Measurements from ENCODE around the gene ZNF280D. TPM values are rescaled to one million over a fixed set of nuclear protein-coding genes. Genes with fewer than 3 reads are reported as not detected.
"Not testable (repeated sequence)": the region's sequence is repeated elsewhere in the genome, so short reads cannot be mapped to it uniquely, and the experiment has no call there.

Gene ZNF280D, protein sequence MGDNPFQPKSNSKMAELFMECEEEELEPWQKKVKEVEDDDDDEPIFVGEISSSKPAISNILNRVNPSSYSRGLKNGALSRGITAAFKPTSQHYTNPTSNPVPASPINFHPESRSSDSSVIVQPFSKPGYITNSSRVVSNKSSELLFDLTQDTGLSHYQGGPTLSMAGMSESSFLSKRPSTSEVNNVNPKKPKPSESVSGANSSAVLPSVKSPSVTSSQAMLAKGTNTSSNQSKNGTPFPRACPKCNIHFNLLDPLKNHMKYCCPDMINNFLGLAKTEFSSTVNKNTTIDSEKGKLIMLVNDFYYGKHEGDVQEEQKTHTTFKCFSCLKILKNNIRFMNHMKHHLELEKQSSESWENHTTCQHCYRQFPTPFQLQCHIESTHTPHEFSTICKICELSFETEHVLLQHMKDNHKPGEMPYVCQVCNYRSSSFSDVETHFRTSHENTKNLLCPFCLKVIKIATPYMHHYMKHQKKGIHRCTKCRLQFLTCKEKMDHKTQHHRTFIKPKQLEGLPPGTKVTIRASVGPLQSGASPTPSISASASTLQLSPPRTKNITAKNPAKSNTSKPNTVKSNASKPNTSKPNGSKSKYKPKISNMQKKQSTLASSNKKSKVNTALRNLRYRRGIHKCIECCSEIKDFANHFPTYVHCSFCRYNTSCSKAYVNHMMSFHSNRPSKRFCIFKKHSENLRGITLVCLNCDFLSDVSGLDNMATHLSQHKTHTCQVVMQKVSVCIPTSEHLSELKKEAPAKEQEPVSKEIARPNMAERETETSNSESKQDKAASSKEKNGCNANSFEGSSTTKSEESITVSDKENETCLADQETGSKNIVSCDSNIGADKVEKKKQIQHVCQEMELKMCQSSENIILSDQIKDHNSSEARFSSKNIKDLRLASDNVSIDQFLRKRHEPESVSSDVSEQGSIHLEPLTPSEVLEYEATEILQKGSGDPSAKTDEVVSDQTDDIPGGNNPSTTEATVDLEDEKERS
- polyA plus RNA-seq (ENCODE audit: insufficient read length in 10 of 10): 10 to 100 TPM; 27.3 to 56.3 (median 37.6) TPM
- long read RNA-seq, donor 1, transcript ZNF280D-204 (6 exons, 3,666 nt): major isoform, 5 of 6 reads
- long read RNA-seq, donor 1, partial matches to known transcripts: 0 of 6 reads
- long read RNA-seq, donor 1, other reads (novel, unspliced or antisense): 0 of 6 reads
- long read RNA-seq, donor 2, full-length matches to known transcripts: 8 of 8 reads
- long read RNA-seq, donor 2, partial matches to known transcripts: 0 of 8 reads
- long read RNA-seq, donor 2, other reads (novel, unspliced or antisense): 0 of 8 reads
- long read RNA-seq, donor 3: 0 reads
- long read RNA-seq, donor 4: 0 reads
- long read RNA-seq, donor 5, partial matches to known transcripts: 0 of 5 reads
- long read RNA-seq, donor 5, other reads (novel, unspliced or antisense): 0 of 5 reads
- long read RNA-seq, donor 6, partial matches to known transcripts: 7 of 8 reads
- long read RNA-seq, donor 6, other reads (novel, unspliced or antisense): 0 of 8 reads
- long read RNA-seq, donor 7, partial matches to known transcripts: 0 of 2 reads
- long read RNA-seq, donor 7, other reads (novel, unspliced or antisense): 0 of 2 reads
- long read RNA-seq, donor 8, partial matches to known transcripts: 5 of 9 reads
- long read RNA-seq, donor 8, other reads (novel, unspliced or antisense): 0 of 9 reads
- long read RNA-seq, donor 9, partial matches to known transcripts: 0 of 1 reads
- long read RNA-seq, donor 9, other reads (novel, unspliced or antisense): 0 of 1 reads

DNA sequence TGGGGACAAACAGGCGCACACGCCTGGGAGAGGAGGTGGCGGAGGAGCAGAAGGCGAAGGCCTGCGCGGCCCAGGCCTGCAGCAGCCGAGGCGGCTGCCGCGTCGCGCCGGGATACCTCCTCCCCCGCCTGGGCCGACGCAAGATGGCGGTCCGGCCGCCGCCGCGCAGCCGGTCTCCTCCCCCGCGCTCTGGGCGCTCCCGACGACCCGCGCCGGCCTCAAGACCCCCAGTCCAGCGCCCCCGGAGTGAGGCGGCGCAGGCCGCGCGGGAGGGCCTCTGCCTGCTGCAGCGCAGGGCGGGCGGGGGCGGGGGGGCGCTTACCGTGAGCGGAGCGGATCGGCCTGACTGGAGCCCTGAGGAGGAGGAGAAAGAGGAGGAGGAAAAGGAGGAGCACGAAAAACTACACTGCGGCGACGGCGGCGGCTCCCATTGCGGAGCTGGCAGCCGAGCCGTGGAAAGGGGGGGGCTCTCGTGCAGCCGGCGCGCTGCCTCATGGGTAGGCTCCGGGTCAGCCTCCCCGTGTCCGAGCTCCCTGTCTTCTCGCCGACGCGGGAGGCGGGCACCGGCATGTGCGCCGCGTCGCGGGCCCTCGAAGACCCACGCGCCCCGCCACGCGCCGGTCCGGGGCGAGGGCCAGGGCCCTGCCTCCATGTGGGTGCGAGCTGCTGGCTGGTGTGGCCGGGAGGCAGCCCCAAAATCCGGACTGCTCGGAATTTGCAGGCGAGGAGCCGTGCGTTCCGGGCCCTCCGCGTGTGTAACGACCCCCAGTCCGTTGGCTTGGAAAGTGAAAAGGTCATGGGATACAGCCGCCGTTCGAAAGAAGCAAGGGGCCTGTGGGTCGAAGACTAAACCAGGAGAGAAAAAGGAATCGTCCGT, at the start of gene ZNF280D:
ZNF280D (minus strand) TSS at position 374 of the 877 bp plus-strand sequence. CDS start 26,400 bp downstream, outside the sequence.
- peak; percentile 91 to 97 (median 93) for DNase-seq

DNA sequence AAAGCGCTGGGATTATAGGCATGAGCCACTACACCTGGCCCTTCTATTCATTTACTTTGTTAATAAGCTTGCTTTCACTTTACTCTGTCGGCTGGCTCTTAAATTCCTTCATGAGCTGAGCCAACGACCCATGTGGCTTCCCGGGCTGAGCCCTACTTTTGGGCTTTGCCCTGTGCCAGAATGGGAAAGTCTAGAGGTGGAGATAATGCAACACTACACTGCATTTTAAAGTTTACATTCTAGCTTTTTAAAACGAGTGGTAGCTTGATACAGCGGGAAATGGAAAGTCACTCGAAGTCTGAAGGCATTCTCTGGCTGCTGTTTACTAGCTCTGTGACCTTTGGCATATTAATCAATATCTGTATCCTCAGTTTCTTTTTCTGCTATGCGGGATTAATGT, 49.0 kb upstream of the ZNF280D start:
- DNase-seq: no peak

DNA sequence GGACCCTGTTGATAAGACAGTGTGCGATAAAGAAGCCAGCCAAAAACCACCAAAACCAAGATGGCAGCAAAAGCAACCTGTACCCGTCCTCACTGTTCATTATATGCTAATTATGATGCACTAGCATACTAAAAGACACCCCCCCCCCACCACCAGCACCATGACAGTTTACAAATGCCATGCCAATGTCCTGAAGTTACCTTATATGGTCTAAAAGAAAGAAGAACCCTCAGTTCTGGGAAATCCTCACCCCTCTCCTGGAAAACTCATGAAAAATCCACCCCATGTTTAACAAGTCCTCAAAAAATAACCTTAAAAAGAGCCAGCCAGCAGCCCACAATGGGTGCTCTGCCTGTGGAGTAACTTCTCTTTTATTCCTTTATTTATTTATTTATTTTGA, 48.4 kb upstream of the ZNF280D start:
- DNase-seq: no peak

DNA sequence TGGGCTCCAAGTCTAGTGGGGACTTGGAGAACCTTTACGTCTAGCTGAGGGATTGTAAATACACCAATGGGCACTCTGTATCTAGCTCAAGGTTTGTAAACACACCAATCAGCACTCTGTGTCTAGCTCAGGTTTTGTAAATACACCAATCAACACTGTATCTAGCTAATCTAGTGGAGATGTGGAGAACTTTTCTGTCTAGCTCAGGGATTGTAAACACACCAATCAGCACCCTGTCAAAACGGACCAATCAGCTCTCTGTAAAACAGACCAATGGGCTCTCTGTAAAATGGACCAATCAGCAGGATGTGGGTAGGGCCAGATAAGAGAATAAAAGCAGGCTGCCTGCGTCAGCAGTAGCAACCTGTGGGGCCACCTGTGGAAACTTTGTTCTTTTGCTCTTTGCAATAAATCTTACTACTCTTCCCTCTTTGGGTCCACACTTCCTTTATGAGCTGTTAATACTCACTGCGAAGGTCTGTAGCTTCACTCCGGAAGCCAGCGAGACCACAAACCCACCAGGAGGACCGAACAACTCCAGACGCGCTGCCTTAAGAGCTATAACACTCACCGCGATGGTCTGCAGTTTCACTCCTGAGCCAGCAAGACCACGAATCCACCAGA, 46.9 kb upstream of the ZNF280D start:
- DNase-seq: not testable (repeated sequence)

DNA sequence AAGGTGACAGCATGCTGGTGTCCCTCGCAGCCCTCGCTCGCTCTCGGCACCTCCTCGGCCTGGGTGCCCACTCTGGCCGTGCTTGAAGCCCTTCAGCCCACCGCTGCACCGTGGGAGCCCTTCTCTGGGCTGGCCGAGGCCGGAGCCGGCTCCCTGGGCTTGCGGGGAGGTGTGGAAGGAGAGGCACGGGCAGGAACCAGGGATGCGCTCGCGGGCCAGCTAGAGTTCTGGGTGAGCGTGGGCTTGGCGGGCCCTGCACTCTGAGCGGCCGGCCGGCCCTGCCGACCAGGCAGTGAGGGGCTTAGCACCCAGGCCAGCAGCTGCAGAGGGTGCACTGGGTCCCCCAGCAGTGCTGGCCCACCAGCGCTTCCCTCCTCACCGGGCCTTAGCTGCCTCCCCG, 46.1 kb upstream of the ZNF280D start:
- not testable (repeated sequence) for DNase-seq

DNA sequence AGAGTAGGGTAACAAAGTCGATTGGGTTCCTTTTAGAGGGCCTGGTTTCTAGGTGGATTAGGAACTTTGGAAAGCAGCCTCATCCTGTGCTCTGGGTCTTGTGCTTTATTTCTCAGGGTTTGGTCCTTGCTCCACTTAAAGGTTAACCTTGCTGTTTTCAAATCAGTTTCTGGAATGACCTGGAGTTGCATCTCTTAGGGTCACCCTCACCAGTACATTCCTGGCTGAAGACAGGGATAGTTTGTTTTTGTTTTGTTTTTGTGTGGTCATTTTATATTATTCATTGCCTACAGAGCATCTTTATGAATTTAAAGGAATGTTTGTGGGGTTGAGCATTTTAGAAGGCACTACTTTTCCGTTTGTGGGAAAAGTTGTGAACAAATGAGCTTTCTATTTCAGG, 45.5 kb upstream of the ZNF280D start:
- DNase-seq: no peak

DNA sequence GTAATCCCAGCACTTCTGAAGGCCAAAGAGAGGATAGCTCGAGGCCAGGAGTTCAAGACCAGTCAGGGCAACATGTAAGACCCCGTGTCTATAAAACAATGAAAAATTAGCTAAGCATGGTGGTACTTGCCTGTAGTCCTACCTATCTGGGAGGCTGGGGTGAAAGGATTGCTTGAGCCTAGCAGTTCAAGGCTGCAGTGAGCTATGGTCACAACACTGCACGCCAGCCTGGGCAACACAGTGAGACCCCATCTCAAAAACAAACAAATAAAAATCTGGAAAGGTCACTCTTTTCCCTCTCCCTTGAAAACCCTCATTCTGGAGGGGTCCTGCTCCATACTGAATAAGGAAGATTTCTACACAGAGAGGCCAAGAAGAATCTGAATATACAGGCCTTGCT, 43.5 kb upstream of the ZNF280D start:
- DNase-seq: no peak

DNA sequence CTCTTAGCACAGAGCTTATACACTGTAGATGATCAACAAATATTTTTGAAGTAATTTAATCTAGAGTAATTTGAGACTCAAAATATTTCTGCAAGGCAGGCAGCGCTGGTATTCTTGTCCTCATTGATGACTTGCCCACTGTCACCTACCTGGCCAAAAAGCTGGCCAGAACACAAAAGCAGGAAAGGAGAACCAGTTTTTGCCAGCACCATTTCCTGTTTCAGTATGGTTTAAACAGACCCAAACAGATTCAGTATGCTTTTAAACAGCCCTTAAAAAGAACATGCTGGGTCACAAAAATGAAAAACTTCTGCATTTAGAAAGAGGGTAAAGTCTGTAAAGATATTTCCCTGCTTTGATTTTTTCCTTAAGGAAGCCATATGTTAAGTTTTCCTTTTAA, 42.3 kb upstream of the ZNF280D start:
- DNase-seq: no peak

DNA sequence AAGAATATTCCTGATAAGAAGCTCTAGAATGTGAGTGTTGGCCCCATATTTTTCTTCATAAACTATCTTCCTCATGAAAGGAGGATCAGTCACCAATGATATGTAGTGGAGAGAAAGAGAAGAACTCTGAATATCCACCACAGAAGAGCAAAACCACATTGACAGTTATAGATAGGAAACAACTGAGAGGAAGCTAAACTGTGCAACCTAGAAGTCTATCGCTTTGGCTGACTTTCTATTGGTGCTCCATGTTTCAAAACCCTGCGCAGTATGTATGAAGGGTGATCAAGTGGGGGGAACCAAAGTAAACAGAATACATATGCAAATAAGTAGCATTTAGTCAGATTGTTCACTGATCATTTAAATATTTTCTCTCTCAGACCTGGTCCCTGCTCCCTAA, 41.0 kb upstream of the ZNF280D start:
- DNase-seq: no peak

DNA sequence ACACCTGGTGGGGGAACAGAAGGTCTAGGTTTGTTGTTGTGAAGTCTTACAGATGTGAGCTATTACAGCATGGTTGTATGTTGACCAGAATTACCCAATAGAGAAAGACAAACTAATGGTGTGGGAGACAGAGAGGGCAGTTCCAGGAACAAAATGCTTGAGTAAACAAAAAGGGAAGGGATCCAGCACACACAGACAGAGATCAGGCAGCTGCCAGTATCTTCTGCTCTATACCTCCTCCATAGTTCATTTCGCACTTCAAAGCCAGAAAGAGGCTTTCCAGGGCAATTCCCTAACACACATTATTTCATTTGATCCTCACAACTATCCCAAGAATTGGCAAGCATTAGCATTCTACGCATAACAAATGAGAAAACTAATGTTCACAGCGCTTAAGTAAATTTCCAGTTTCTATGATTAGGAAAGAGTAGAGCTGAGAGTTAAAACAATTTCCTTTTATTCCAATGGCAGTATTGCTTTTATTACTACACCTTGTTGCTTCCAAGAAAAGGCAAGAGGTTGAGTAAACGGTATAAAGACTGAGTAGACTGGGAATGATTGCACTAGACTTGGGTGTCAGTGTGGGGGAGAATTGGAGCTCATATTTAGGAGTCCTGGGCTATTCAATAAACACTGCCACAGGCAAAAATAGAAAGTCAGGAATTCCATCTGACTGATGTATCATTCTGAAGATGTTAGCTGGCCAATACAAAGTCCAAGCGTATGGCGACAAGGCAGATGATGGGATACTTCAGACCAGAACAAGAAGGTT, 39.7 kb upstream of the ZNF280D start:
- peak; percentile 29 to 77 (median 51) for DNase-seq

DNA sequence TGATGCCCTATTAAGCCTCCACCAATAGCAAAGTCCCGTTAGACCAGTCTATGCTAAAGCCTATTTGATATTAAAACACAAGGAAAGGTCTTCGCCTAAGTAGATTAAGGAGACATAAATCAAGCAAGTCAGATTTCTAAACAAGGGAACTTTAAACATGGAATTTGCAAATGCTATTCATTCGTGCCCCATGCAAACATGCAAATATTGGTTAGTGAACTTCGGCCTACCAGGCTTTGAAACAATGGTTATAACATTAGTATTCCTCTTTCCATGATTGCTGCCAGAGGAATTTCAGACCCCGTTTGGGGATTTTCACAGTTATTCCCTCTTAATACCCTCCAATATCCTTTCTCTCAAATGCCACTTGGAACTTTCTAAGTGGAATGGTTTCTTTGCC, 36.9 kb upstream of the ZNF280D start:
- no peak for DNase-seq

DNA sequence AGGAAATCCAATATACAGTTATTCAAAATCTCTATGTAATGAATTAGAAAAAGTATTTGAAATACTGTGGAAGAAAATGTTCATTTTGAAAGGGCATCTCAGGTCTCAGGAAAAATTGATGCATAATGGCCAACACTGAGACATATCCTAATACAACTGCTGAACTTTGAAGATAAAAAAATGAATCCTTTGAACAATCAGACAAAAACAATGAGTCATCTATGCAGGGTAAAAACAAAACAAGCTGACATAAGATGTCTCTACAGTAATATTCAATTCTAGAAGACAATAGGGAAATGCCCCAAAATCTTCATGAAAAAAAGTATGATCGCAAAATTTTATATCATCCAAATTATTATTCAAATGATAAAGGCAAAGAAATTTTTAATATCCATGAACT, 34.0 kb upstream of the ZNF280D start:
- DNase-seq: no peak

DNA sequence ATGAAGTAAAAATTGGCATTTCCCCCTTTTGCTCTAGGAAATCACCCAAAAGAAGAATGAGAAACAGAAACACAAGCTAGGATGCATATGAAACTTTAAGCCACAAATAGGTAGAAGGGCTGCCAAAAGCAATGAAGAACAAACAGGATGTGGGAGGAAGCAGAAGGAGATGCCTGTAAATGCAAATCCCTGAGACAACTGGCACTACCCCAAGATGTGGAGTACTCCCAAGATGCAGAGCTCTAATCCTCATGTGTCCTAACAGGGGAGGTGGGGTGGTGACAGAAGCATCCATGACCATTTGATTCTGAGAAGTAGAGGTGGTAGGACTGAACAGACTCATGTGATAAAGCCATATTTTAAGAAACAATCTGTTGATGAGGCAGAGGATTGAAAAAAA, 31.9 kb upstream of the ZNF280D start:
- DNase-seq: peak; percentile 58 to 82 (median 68)

DNA sequence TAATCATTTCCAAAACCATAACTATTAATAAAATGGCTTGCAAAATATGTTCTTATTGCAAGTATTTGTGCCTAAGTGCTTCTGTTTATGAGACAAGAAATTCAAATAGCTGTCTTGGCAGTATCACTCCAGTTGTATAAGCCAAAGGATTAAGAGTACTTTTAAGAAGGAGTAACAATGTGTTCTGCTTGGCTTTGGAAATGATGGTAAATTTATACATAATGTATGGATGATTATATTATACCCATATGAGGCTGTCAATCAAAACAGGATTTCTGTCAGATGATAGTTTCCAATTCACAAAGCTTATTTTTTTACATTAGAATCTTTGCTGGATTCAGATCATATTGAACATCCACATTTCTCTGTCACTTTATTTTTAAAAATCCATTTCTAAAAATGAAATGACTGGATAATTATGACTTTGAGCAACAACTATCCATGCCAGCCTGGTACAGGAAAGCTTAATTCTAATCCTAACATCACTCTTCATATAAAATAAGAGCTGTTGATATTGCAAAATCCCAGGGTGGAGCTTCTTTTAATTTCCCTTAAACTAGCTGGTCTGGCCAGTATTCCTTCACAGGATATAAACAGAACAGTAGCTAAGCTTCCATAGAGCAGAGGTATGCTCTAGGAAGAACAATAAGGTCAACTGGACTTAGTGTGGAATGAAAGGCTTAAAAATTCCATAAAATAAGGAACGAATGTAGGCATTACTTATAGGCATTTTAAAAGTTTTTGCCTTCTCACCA, 30.0 kb upstream of the ZNF280D start:
- DNase-seq: no peak

DNA sequence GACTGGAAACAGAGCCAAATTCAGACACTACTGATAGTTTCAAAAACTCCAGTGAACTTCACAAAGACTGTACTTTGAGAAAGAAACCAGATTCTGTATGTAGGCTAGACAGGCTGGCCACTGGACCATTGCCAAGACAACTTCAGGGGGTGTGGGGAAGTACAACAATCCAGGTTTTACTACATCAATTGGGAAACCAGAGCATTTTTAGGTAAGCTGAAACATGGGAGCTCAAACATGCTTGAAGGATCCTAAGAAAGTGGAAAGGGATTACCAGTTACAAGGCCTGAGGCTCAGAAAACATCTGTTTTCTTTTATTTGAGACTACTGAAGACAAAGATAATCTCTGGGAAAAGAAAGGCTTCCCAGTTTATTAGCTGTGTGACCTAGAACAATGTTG, 26.9 kb upstream of the ZNF280D start:
- DNase-seq: no peak

DNA sequence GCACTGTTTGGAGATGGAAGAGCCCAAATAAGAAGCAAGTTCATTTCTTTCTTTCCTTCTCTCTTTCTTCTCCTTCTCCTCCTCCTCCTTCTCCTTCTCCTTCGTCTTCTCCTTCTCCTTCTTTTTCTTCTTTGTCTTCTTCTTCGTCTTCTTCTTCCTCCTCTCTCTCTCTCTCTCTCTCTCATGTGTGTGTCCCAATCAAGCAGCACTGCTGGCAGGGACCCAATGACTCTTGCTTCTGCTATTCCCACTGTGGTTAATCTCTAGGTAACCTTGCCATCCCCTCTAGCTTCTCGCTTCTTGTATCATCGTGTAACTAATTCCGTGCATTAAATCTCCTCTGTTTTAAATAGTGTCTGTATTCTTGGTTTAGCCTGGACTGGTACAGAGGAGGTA, 26.1 kb upstream of the ZNF280D start:
- peak in 1 of 3 donors; percentile 91 for DNase-seq

DNA sequence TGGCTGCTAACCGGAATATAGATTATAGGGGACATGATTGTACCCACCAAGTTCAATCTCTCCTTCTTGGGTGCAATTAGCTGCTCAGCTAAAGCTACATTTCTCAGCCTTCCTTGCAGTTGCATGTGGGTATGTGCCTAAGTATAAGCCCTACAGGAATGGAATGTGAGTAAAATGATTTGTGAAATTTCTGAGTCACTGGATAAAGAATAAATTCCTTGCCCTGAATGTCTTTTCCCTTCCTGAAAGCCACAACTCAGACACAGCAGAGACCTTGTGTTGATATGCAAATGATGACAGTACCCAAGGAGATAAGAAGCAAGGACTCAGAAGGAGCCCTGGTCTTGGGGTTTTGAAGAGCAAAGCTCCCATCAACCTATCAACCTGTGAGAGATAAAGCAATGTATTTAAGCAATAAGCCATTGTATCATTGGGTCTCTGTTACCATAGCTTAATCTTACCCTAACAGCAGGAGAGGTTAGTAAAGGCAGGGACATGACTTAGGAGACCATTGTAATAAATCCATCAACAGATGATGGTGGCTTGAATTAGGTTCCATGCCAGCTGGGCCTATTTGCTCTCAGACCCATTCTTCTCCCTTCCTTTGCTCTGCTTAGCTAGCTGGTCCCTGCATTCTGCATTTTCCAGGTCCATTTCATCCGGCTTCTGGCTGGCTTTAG, 25.6 kb upstream of the ZNF280D start:
- peak in 1 of 3 donors; percentile 69 for DNase-seq

All from muscle of back (tissue), 13 donors.